GM18873 (cell line): ENCODE measurements around the gene SLC30A7.

Source experiments
- ATAC-seq: cut with Tn5 transposase; IDR thresholded peaks from one replicate; pipeline ENCODE4 v1.9.1; 2021; ENCODE audit warnings: mild to moderate bottlenecking, moderate library complexity, moderate number of reproducible peaks; ENCODE audit not compliant: unreplicated experiment, low FRiP score

The SLC30A7 gene

GRCh38 chr1:100969327-100969726 is 73.4 kb downstream of the SLC30A7 start:
- ATAC-seq, result no peak

- no peak for ATAC-seq
Observed at GRCh38 chr1:100971021-100971420, 75.1 kb downstream of the SLC30A7 start.

GRCh38 chr1:100972185-100972584 is 76.3 kb downstream of the SLC30A7 start:
- ATAC-seq, result no peak

- no peak for ATAC-seq
Observed at GRCh38 chr1:100976936-100977335, 81.0 kb downstream of the SLC30A7 start.

GRCh38 chr1:100979631-100980030 is 83.7 kb downstream of the SLC30A7 start:
- ATAC-seq, result no peak

- no peak for ATAC-seq
Observed at GRCh38 chr1:100982793-100983192, 86.9 kb downstream of the SLC30A7 start.

- no peak for ATAC-seq
Observed at GRCh38 chr1:100988121-100988520, 92.2 kb downstream of the SLC30A7 start.

GRCh38 chr1:100989306-100990077 is 93.6 kb downstream of the SLC30A7 start:
- ATAC-seq, result no peak

GRCh38 chr1:100995198-100995988 is 99.5 kb downstream of the SLC30A7 start:
- ATAC-seq, result no peak

GRCh38 chr1:100998426-100998825 is 102.5 kb downstream of the SLC30A7 start:
- ATAC-seq, result no peak

- ATAC-seq, result no peak
Observed at GRCh38 chr1:101000131-101000873, 104.4 kb downstream of the SLC30A7 start.

GRCh38 chr1:101002551-101002950 is 106.7 kb downstream of the SLC30A7 start:
- no peak for ATAC-seq

- no peak for ATAC-seq
Observed at GRCh38 chr1:101003012-101003650, 107.2 kb downstream of the SLC30A7 start.

GRCh38 chr1:101004061-101004460 is 108.2 kb downstream of the SLC30A7 start:
- ATAC-seq, result no peak

- no peak for ATAC-seq
Observed at GRCh38 chr1:101004670-101005069, 108.8 kb downstream of the SLC30A7 start.

GRCh38 chr1:101005183-101005582 is 109.3 kb downstream of the SLC30A7 start:
- ATAC-seq, result no peak

- no peak for ATAC-seq
Observed at GRCh38 chr1:101005871-101006270, 110.0 kb downstream of the SLC30A7 start.

- ATAC-seq, result no peak
Observed at GRCh38 chr1:101006553-101006952, 110.7 kb downstream of the SLC30A7 start.

GRCh38 chr1:101008229-101008834 is 112.4 kb downstream of the SLC30A7 start:
- no peak for ATAC-seq

GRCh38 chr1:101013776-101014175 is 117.9 kb downstream of the SLC30A7 start:
- ATAC-seq, result no peak
